HL-60/S4 treated with retinoic acid at 250 ng/mL for 4 days and 3 days (cell line): Measurements from ENCODE around the gene MIA2.

ENCODE experiments used
- in situ Hi-C: fragments of 300-500 bp; cut with MboI; formaldehyde crosslinking; loops from 2 replicates; pipeline ENCODE4 v1.7.0; 2022; ENCODE audit warnings: low sequenced_read_pairs

Gene MIA2

DNA sequence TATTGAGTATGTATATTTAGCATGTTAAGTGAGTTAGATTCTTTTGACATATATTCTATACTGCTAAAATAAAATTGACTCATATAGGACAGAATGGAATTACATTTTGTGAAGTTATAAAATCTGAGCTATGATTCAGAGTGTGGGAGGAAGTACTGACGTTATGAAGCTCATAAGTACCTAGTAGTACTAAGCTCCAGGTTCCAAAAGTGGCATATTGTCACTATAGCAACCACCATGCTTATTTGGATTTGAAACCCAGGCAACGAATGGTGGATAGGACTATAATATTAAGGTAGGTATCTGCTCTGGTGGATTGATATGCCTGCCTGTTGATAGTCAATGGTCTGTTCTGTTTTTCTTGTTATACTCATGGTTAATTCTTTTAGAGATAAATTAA lies 200.7 kb downstream of the MIA2 start:
- in situ Hi-C loops: no loop called here

- in situ Hi-C loops: no loop called here
These were observed 201.5 kb downstream of the MIA2 start for GRCh38 chr14:39435241-39435640.
